ENCODE data around the gene REPS2. TPM values are rescaled to one million over a fixed set of nuclear protein-coding genes. Genes with fewer than 3 reads are reported as not detected.
A peak's percentile ranks its signal among the peaks of the same experiment; 100 is the strongest.
"Not testable (repeated sequence)": the region's sequence is repeated elsewhere in the genome, so short reads cannot be mapped to it uniquely, and the experiment has no call there.

Gene REPS2
- total RNA-seq, 2 donors from 2014 or later = 17.6 to 22.7 TPM

DNA sequence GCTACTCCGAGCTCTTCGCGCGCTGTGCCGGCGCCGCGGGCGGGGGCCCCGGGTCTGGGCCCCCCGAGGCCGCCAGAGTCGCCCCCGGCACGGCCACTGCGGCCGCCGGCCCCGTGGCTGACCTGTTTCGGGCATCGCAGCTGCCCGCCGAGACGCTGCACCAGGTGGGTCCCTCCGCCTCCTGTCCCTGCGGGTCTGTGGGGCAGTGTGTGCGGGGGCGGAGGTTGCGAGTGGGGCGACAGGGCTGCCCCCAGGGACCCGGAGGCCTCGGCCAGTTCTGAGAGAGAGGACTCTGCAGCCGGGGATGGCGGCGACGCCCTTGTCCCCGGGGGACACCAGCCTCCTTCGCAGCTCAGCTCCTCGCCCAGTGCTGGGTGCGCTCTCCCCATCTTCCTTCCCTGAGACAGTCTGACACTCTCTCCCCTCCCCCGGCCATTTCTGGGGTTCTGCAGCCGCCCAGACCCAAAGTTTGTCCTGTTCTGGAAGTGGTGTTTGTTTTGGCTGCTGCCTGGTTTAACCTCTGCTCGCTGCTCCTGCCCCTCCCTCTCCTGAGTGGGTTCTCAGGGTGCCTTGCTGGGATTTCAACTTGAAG is 609 bp downstream of the REPS2 start:
- TF ChIP-seq, protein P1, sequence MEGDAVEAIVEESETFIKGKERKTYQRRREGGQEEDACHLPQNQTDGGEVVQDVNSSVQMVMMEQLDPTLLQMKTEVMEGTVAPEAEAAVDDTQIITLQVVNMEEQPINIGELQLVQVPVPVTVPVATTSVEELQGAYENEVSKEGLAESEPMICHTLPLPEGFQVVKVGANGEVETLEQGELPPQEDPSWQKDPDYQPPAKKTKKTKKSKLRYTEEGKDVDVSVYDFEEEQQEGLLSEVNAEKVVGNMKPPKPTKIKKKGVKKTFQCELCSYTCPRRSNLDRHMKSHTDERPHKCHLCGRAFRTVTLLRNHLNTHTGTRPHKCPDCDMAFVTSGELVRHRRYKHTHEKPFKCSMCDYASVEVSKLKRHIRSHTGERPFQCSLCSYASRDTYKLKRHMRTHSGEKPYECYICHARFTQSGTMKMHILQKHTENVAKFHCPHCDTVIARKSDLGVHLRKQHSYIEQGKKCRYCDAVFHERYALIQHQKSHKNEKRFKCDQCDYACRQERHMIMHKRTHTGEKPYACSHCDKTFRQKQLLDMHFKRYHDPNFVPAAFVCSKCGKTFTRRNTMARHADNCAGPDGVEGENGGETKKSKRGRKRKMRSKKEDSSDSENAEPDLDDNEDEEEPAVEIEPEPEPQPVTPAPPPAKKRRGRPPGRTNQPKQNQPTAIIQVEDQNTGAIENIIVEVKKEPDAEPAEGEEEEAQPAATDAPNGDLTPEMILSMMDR (IDR thresholded peaks at IDR 0.05) = no peak
- H3K36me3 ChIP-seq = no peaks in the 10 kb centered on the region
- H3K9ac ChIP-seq (ENCODE audit: low read depth in 2 of 2, low read length in 2 of 2) = peak overlapping the region; percentile 55 to 62
- no peaks in the 10 kb centered on the region for H3K9me3 ChIP-seq
- DNase-seq = peak; percentile 54
- no peaks in the 10 kb centered on the region for H3K4me1 ChIP-seq
- intact Hi-C loops (cut with DNase I) = no loop called here
- H3K27me3 ChIP-seq = no peaks in the 10 kb centered on the region
- H3K4me3 ChIP-seq = peak overlapping the region; percentile 55
- H3K27ac ChIP-seq = no peak overlapping the region

DNA sequence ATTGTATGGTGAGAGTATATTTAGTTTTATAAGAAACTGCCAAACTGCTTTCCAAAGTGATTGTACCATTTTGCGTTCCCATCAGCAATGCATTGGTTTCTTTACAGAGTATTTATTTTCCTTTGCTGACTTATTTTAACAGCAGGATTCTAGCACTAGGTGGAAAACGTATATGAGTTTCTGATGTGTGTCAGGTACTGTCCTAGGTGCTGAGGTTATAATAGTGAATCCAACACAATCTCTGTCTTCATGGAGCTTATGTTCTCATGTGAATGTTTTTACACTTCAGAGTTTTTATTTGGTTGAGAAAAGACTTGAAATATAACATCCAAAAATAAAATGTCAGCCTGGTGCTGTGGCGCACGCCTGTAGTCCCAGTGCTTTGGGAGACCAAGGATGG is 4.0 kb downstream of the REPS2 start:
- TF ChIP-seq, protein P1 (IDR thresholded peaks at IDR 0.05) = no peak
- intact Hi-C loops (cut with DNase I) = no loop called here
- no peaks in the 10 kb centered on the region for H3K27me3 ChIP-seq
- no peaks in the 10 kb centered on the region for H3K36me3 ChIP-seq
- DNase-seq = no peak
- H3K9me3 ChIP-seq = no peaks in the 10 kb centered on the region
- H3K4me3 ChIP-seq = no peak overlapping the region
- no peak overlapping the region for H3K9ac ChIP-seq (ENCODE audit: low read depth in 2 of 2, low read length in 2 of 2)
- no peaks in the 10 kb centered on the region for H3K4me1 ChIP-seq
- no peak overlapping the region for H3K27ac ChIP-seq

DNA sequence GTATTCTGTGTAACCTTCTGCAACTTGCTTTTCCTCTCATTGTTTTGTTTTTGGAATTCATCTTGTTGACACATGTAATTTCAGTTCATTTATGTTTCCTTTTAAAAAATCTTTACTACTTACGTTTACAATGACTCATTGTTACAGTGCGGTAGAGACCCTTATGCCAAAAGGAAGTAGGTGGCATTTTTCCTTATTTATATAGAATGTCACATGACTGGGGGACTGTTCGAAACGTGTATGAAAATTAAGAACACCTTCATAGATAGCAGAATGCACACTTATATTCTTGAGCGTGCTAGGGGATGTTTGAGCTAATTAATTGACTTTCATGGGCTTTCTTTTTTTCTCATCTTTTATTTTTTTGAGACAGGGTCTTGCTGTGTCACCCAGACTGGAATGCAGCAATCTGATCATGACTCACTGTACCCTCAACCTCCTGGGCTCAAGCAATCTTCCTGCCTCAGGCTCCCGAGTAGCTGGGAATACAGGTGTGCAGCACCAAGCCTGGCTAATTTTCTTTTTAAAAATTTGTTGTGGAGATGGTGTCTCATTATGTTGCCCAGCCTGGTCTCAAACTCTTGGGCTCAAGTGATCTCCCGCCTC is 7.3 kb downstream of the REPS2 start:
- no peaks in the 10 kb centered on the region for H3K27me3 ChIP-seq
- no peak for DNase-seq
- intact Hi-C loops (cut with DNase I) = no loop called here
- no peak overlapping the region for H3K4me3 ChIP-seq
- no peaks in the 10 kb centered on the region for H3K4me1 ChIP-seq
- H3K36me3 ChIP-seq = no peaks in the 10 kb centered on the region
- H3K27ac ChIP-seq = peak overlapping the region; percentile 36
- H3K9me3 ChIP-seq = no peaks in the 10 kb centered on the region
- no peak overlapping the region for H3K9ac ChIP-seq (ENCODE audit: low read depth in 2 of 2, low read length in 2 of 2)
- TF ChIP-seq, protein P1 (IDR thresholded peaks at IDR 0.05) = no peak

DNA sequence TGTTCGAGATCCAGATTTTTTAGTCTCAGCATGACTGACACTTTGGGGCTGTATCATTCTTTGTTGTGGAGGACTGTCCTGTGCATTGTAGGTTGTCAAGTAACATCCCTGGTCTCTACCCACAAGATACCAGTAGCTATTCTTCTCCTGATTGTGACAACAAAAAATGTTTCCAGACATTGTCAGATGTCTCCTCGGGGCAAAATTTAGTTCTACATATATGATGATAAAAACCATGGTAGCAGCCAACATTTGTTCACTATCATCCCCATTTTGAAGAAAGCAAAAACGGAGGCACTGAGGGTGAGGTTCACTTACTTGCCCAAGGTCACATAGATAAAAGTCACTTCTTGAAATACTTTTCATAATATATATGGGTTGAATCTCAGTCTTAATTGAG is 11.3 kb downstream of the REPS2 start:
- Histone ChIP-seq H3K4me1 (no peaks in the 10 kb centered on the region), H3K27me3 (no peaks in the 10 kb centered on the region), H3K27ac (no peak overlapping the region), H3K9me3 (no peaks in the 10 kb centered on the region), H3K4me3 (no peak overlapping the region), H3K9ac (ENCODE audit: low read depth in 2 of 2, low read length in 2 of 2) (no peak overlapping the region), H3K36me3 (no peaks in the 10 kb centered on the region)
- TF ChIP-seq, protein P1 (IDR thresholded peaks at IDR 0.05) = no peak
- intact Hi-C loops (cut with DNase I) = no loop called here
- DNase-seq = no peak

DNA sequence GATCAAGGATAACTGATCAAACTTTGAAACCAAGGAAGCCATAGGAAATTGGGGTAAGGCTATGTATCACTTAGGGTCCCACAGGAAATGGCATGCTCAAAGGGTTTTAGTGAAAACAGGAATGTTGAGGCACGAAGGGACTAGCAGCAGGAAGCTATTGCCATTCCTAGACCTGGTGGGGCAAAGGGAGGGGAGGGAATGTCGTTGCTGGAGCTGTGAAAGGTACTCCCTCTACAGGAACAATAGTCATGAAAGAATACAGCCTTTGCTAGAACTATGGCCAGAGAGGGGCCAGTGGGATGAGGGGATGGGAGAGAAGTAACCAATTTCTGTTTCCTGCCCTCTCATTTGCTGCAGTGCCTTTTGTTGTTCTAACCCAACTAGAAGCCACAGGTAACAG is 11.9 kb downstream of the REPS2 start:
- TF ChIP-seq, protein P1 (IDR thresholded peaks at IDR 0.05) = no peak
- Histone ChIP-seq H3K4me1 (no peaks in the 10 kb centered on the region), H3K4me3 (no peak overlapping the region), H3K27ac (no peak overlapping the region), H3K36me3 (no peaks in the 10 kb centered on the region), H3K9ac (ENCODE audit: low read depth in 2 of 2, low read length in 2 of 2) (no peak overlapping the region), H3K9me3 (no peaks in the 10 kb centered on the region), H3K27me3 (no peaks in the 10 kb centered on the region)
- intact Hi-C loops (cut with DNase I) = no loop called here
- DNase-seq = no peak

DNA sequence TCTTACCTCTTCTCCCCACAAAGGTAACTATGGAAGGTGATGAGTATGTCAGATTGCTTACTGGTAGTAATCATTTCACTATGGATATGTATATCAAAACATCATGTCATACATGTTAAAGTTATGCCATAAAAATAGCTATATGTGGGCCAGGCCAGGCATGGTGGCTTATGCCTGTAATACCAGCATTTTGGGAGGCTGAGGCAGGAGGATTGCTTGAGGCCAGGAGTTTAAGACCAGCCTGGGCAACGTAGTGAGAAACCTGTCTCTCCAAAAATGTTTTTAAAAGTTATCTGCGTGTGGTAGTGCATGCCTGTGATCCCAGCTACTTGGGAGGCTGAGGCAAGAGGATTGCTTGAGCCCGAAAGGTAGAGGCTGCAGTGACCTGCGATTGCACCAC is 16.2 kb downstream of the REPS2 start:
- DNase-seq; H3K9me3 ChIP-seq; H3K27ac ChIP-seq; H3K36me3 ChIP-seq; H3K9ac ChIP-seq (ENCODE audit: low read depth in 2 of 2, low read length in 2 of 2); H3K4me3 ChIP-seq; intact Hi-C loops (cut with DNase I); H3K27me3 ChIP-seq; H3K4me1 ChIP-seq: not testable (repeated sequence)

Measured in colonic mucosa (tissue), 4 donors.